HUDEP-2 (cell line): ENCODE data around the gene PSME3IP1.
"Not testable (repeated sequence)": the region's sequence is repeated elsewhere in the genome, so short reads cannot be mapped to it uniquely, and the experiment has no call there.

Experiments
- DNase-seq, 76 experiments: peaks; one replicate each; lab custom pipeline; 2025; ENCODE audit not compliant: unreplicated experiment in 76 of 76; lab: John Stamatoyannopoulos, UW

PSME3IP1 gene

DNA sequence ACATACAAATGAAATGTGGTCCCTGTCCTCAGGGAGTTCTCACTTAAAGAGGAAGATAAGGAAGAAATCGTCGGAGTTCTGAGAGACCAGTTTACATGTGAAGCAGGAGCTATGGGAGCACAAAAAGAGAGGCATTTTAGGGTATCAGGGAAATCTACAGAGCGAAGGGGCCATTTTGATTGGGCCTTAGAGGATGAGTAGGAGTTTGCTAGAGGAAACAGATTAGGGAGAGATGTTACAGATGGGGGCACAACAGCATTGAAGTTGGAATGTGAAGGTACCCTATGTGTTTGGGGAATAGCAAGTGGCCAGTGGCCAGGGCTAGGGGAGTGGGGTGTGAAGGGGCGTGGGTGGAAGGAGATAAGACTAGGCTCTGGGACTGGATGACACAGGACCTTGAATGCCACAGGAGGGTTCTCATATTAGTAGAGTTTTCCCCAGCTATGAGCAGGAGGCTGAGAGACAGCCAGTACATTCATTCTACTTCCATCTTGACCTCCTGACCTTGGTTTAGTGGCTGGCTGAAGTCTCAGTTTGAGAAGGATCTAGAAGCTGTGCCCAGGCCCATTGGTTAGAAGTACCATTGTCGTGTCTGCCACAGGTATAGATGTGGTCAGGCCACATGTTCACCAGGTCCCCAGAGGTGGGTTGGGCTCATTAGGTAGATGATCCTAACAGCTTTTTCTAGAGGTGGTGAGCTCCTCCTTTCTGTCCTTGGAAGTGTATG, 58.6 kb downstream of the PSME3IP1 start:
- no peak for DNase-seq

GRCh38 chr16:57126411-57126810, 59.4 kb downstream of the PSME3IP1 start:
- DNase-seq, result no peak

- DNase-seq, result no peak
Observed at GRCh38 chr16:57125969-57126368, 59.9 kb downstream of the PSME3IP1 start.

- no peak for DNase-seq
Observed at GRCh38 chr16:57125376-57125775, 60.5 kb downstream of the PSME3IP1 start.

DNA sequence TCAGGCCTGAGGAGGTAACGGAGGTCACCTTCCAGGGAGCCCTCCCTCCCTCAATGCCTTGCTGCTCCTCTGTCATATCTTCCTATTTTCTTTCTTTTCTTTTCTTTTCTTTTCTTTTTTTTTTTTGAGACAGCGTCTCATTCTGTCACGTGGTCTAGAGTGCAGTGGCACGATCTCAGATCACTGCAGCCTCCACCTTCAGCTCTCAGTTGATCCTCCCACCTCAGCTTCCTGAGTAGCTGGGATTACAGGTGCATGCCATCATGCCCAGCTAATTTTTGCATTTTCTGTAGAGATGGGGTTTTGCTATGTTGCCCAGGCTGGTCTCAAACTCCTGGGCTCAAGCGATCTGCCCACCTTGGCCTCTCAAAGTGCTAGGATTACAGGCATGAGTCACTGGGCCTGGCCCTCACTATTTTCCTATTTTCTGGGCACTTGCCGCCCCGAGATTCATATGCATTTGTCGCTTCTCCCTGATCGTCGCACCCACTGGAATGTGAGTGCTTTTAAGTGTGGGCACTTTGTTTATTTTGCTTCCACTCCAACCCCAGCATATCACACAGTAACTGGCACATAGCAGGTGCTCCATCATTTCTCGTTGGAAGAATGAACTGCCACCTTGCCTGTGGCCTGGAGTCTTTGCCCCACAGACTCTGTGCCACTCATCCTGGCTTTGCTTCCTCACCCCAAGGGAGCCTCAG, 61.7 kb downstream of the PSME3IP1 start:
- no peak for DNase-seq

- DNase-seq, result peak in 2 of 76 experiments; percentile 12 to 16
Observed at GRCh38 chr16:57123216-57123973, 62.4 kb downstream of the PSME3IP1 start.

DNA sequence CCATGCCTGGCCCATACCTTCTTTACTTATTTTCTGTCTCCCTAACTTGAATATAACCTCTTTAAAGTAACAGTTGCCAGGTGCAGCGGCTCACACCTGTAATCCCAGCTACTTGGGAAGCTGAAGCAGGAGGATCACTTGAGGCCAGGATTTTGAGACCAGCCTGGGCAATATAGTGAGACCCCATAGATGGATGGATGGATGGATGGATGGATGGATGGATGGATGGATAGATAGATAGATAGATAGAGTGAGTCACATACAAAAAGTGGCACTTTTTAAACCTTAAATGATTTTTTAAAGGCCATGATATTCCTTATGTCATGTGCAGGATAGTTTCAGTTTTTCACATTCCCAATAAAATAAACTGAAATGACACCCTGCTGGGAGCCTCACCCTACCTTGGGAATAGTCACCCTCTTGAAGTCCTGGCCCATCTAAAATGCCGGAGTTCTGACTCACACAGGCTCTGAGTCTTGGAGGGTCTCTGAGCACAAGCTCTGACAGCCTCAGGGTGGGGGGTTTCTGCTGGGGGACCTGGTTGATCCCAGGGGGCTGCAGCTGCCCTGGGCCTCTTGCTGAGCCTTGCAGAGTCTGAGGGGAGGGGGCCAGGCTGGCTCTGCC, 67.3 kb downstream of the PSME3IP1 start:
- no peak for DNase-seq

DNA sequence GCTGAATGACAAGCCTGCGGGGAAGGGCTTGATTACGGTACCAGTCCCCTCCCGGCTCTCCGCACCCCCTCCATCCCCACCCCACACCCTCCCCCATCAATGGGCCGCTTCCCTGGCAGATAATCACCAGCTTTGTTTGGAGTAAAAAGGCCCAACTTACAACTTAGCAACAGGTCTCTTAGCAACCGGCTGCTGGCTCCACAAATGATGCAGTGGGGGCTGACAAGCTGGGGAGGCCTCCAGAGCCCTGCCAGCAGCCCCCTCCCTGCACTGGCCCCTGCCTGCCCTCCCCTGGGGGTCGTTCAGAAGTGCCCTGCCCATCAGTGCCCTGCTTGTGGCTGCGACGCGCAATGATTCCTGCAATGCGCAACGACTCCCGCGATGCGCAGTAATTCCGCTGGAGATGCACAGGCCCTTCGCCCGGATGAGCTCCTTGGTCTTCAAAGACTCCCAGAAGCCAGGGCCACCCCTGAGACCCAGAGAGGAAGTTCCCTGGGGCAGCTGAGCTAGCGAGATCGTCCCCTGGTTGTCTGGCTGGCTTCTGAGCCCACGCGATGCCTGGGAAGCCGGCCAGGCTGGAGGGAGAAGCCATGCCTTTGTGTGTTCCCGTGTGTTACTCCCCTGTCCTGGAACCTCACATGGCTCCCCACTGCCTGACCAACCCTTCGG, 70.2 kb downstream of the PSME3IP1 start:
- peak in 4 of 76 experiments; percentile 3 to 17 (median 6) for DNase-seq

DNA sequence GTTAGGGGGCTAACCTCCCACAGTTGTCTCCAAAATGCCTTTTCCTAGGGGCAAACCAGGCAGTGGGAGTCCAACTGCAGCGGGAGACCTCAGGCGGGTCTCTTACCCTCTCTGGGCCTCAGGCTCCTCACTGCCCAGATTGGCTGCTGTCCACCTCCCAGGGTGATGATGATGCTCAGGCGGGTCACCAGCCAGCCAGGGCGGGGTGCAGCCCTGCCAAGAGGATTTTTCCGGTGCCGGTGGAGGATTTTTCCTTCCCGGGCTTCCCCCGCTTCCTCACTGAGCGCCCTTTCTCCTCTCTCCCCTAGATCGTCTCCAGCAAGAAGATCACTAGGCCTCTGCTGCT, 70.7 kb downstream of the PSME3IP1 start:
- DNase-seq, result no peak

DNA sequence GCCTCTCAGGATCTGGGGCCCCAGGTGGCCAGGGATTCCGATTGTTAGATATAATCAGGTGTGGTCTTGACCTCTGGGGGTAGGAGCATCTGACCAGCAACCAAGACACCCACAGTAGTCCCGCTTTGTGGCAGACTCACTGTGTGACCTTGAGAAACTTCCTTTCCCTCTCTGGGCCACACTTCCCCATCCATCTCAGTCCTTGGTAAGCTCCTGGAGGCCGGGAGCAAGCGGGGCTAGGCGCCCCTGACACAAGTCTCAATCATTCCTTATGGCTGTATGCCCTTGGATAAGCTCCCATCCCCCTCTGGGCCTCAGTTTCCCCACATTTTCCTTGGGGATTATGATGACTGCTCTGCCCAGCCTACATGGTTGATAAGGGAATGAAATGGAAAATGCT, 72.2 kb downstream of the PSME3IP1 start:
- no peak for DNase-seq

DNA sequence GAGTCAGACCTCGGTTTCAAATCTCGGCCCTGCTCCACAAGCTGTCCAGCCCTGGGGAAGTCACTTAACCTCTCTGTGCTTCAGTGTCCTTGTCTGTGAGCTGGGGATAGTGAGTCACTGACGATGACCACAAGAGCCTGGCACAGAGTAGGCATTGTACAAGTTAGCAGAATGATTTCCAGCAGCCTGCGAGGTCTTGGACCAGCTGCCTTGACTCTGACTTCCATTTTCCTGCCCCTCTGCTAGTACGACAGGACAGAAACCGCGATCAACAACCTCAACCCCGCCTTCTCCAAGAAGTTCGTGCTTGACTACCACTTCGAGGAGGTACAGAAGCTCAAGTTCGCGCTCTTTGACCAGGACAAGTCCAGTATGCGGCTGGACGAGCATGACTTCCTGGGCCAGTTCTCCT, 72.8 kb downstream of the PSME3IP1 start:
- DNase-seq, result no peak

DNA sequence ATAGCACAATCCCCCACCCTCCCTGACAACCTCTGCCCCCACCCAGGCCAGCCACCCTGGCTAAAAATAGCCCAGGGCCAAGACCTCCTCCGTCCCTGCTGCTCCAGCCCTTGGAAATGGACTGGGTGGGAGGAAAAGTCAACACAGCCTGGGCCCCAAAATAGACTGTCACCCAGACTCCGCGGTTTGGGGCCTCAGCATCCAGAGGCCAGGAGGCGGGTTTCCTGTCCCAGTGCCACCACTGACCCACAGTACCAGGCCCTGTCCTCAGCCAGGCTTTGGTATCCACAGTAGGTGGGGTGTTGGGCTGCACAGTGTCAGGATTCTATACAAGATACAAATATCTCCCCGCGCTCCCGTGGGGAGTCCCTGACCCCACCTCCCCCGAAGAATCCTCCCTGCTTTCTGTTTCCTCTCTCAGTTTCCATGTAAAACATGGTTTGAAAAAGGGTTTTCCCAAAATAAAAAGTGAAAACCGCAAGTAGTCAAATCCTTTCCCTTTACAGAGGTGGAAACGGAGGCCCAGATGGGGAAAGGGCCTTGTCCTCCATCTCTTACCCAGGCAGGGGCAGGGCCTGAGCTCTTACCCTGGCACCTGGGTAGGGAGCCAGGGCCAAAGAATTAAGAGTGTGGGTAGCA, 73.3 kb downstream of the PSME3IP1 start:
- no peak for DNase-seq

- DNase-seq, result no peak
Observed at GRCh38 chr16:57111420-57111819, 74.4 kb downstream of the PSME3IP1 start.

DNA sequence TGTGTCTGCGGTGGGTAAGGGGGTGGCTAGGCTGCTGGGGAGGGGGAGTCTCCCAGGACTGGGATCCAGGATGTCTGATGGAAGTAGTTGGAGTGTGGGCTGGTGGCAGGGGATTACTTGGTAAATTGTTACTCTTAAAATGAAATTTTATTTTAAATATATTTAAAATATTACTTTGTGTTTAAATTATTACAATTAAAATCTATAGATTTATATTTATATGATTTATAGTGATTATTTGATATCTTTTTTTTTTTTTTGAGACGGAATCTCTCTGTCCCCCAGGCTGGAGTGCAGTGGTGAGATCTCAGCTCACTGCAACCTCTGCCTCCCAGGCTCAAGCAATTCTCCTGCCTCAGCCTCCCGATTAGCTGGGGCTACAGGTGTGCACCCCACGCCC, 74.9 kb downstream of the PSME3IP1 start:
- DNase-seq, result no peak

GRCh38 chr16:57109259-57110105, 76.4 kb downstream of the PSME3IP1 start:
- not testable (repeated sequence) for DNase-seq

DNA sequence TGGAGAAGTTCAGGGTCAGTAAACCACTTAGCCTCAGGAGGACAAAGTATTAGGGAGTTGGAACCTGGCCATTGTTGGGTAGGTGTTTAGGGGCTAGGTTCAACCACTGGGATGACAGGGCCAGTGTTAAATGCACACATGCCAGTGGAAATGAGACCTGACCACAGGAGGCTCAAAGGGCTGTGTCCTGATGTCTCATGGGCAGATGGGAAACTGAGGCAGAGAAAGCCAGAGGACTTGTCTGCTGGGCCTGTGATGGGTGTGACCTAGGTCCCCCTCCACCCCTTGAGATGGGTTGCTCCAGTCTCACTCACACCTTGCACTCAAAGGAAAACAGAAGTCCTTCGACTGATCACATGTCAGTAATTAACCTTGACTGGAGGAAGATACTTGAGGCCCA, 77.4 kb downstream of the PSME3IP1 start:
- no peak for DNase-seq

GRCh38 chr16:57107321-57107922, 78.4 kb downstream of the PSME3IP1 start:
- DNase-seq, result no peak

DNA sequence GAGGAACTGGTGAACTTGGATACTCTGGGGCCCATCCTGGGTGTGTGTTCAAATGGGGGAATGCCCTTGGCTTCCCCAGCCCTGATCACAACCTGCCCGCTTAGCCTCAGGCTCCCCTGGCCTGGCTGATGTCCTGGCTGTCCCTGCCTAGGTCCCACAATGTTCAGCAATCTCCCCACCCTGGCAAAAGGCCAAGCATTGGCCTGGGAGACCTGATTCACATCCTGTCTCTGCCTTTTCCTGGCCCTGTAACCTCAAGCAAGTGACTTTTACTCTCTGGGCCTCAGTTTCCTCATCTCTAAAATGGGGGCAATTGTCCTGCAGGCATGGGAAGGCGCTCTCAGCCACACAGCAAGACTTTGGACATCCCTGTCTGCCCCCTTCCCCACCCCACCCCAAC, 79.1 kb downstream of the PSME3IP1 start:
- no peak for DNase-seq

DNA sequence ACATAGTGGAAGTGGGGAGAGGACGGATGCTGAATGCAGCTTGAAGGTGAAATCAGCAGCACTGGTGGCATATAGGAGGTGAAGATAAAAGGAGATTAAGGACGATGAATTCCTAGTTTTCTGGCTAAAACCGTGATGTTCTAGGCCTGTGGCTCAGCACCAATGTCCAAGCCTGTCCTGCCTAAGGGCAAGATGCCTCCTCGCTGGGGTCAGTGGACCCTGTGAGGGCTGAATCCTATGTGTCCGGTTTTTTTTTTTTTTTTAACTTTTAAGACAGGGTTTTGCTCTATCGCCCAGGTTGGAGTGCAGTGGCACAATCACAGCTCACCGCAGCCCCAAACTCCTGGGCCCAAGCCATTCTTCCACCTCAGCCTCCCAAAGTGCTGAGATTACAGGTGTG, 80.7 kb downstream of the PSME3IP1 start:
- DNase-seq, result no peak
